SH-SY5Y (cell line): Measurements from ENCODE around the gene DPM3.

ENCODE experiments used
- GATA2 ChIP-seq: IDR thresholded peaks from 2 replicates; pipeline ENCODE4 v1.6.1; 2011; ENCODE audit warnings: mild to moderate bottlenecking, low read depth, low read length
- GATA3 ChIP-seq: IDR thresholded peaks from 2 replicates; pipeline ENCODE4 v1.6.1; 2011; ENCODE audit warnings: low read depth, mild to moderate bottlenecking, low read length, moderate library complexity

- TF ChIP-seq GATA2: no peak
- TF ChIP-seq GATA3: no peak
Observed at GRCh38 chr1:155168456-155169210, 28.3 kb upstream of the DPM3 start.
